ENCODE results near the gene FOXN3.

FOXN3 gene

GRCh38 chr14:89382901-89383845, 33.9 kb downstream of the FOXN3 start:
- no peak for DNase-seq

- no peak for DNase-seq
Observed at GRCh38 chr14:89382487-89382886, 34.5 kb downstream of the FOXN3 start.

- no peak for DNase-seq
Observed at GRCh38 chr14:89379891-89380820, 36.9 kb downstream of the FOXN3 start.

- DNase-seq, result no peak
Observed at GRCh38 chr14:89379006-89379405, 38.0 kb downstream of the FOXN3 start.

GRCh38 chr14:89378119-89378518, 38.9 kb downstream of the FOXN3 start:
- DNase-seq, result no peak

GRCh38 chr14:89377544-89377943, 39.5 kb downstream of the FOXN3 start:
- no peak for DNase-seq

GRCh38 chr14:89374908-89375307, 42.1 kb downstream of the FOXN3 start:
- DNase-seq, result no peak

- no peak for DNase-seq
Observed at GRCh38 chr14:89373185-89373584, 43.8 kb downstream of the FOXN3 start.

- no peak for DNase-seq
Observed at GRCh38 chr14:89372512-89372883, 44.5 kb downstream of the FOXN3 start.

- no peak for DNase-seq
Observed at GRCh38 chr14:89371585-89372511, 45.2 kb downstream of the FOXN3 start.

GRCh38 chr14:89370781-89371180, 46.3 kb downstream of the FOXN3 start:
- no peak for DNase-seq

- DNase-seq, result no peak
Observed at GRCh38 chr14:89370381-89370780, 46.7 kb downstream of the FOXN3 start.

GRCh38 chr14:89369656-89370055, 47.4 kb downstream of the FOXN3 start:
- DNase-seq, result no peak

GRCh38 chr14:89368490-89369477, 48.2 kb downstream of the FOXN3 start:
- no peak for DNase-seq

GRCh38 chr14:89367779-89368120, 49.3 kb downstream of the FOXN3 start:
- no peak for DNase-seq

GRCh38 chr14:89366864-89367778, 49.9 kb downstream of the FOXN3 start:
- DNase-seq, result no peak

- no peak for DNase-seq
Observed at GRCh38 chr14:89365061-89365801, 51.8 kb downstream of the FOXN3 start.

- no peak for DNase-seq
Observed at GRCh38 chr14:89364316-89364715, 52.7 kb downstream of the FOXN3 start.

- no peak for DNase-seq
Observed at GRCh38 chr14:89360277-89360676, 56.8 kb downstream of the FOXN3 start.
